ENCODE data around the gene FOXL3. TPM values are rescaled to one million over a fixed set of nuclear protein-coding genes. Genes with fewer than 3 reads are reported as not detected.

FOXL3 gene
- total RNA-seq, 1 experiment from 2014 or later = not detected

- TF ChIP-seq MYBL2 (CRISPR knock-in tag; IDR thresholded peaks at IDR 0.05) (peak; percentile 82; the same call in 1 of the 2 replicates), ZNF138 (CRISPR knock-in tag; conservative IDR thresholded peaks at IDR 0.05) (no peak), USF1 (CRISPR knock-in tag; IDR thresholded peaks at IDR 0.05) (peak; percentile 65; the same call in 1 of the 2 replicates), EMX1 (CRISPR knock-in tag; IDR thresholded peaks at IDR 0.05) (no peak), GTF2I (CRISPR knock-in tag; conservative IDR thresholded peaks at IDR 0.05) (no peak), TP53 (CRISPR knock-in tag; IDR thresholded peaks at IDR 0.05) (peak; percentile 57; the same call in 1 of the 2 replicates), PRRX2 (CRISPR knock-in tag; IDR thresholded peaks at IDR 0.05) (0 out of 2 replicates have a peak, but pooled peaks have one; percentile 38), PREB (CRISPR knock-in tag; IDR thresholded peaks at IDR 0.05; ENCODE audit: borderline replicate concordance) (no peak), ELF4 (CRISPR knock-in tag; IDR thresholded peaks at IDR 0.05; ENCODE audit: low read depth) (no peak), NFE2L1 (CRISPR knock-in tag; IDR thresholded peaks at IDR 0.05) (0 out of 2 replicates have a peak, but pooled peaks have one; percentile 40), ZNF281 (CRISPR knock-in tag; IDR thresholded peaks at IDR 0.05) (no peak), CTCF (IDR thresholded peaks at IDR 0.05) (peak; percentile 93), ZNF423 (CRISPR knock-in tag; IDR thresholded peaks at IDR 0.05) (peak; percentile 6; the same call in 1 of the 2 replicates), SMAD3 (CRISPR knock-in tag; IDR thresholded peaks at IDR 0.05; ENCODE audit: borderline replicate concordance) (peak; percentile 19; the same call in 1 of the 2 replicates), FOXP4 (CRISPR knock-in tag; IDR thresholded peaks at IDR 0.05) (0 out of 2 replicates have a peak, but pooled peaks have one; percentile 29)
Observed at GRCh38 chr7:332646-333392, 42.8 kb downstream of the FOXL3 start (continued).

- ATAC-seq (no peak), DNase-seq (ENCODE audit: low spot score) (no peak)
- Mint-ChIP-seq H3K27ac (no peak overlapping the region), H3K4me3 (no peak overlapping the region), H3K27me3 (ENCODE audit: low read depth) (peaks cover 7% of the 10 kb centered on the region), H3K9me3 (peaks cover 16% of the 10 kb centered on the region), H3K4me1 (0 out of 2 replicates have a peak, but pooled peaks cover 3% of the 10 kb centered on the region), H3K36me3 (peaks cover 11% of the 10 kb centered on the region)
- no peak for TF ChIP-seq ZNF512 (CRISPR knock-in tag; IDR thresholded peaks at IDR 0.05; ENCODE audit: borderline replicate concordance)
- no peak for TF ChIP-seq TEAD4 (CRISPR knock-in tag; IDR thresholded peaks at IDR 0.05)
- no peak for TF ChIP-seq MAX (CRISPR knock-in tag; IDR thresholded peaks at IDR 0.05)
- TF ChIP-seq ZNF281 (CRISPR knock-in tag; IDR thresholded peaks at IDR 0.05) = no peak
- ChIA-PET POLR2A (no interaction called here), CTCF (interaction anchor here (0.7 to 1.3 kb wide), 7 partner anchors 34 to 463 kb away, joined by 3 to 5 read pairs (median 3); no protein-coding TSS in a partner anchor)
Observed at GRCh38 chr7:333393-333764, 43.4 kb downstream of the FOXL3 start.
